NCI-H2171 (cell line): Measurements from ENCODE around the gene C12orf43.
"Not testable (repeated sequence)": the region's sequence is repeated elsewhere in the genome, so short reads cannot be mapped to it uniquely, and the experiment has no call there.

Experiments
- DNase-seq: peaks from one replicate; lab custom pipeline; 2025; lab: John Stamatoyannopoulos, UW

The C12orf43 gene, protein sequence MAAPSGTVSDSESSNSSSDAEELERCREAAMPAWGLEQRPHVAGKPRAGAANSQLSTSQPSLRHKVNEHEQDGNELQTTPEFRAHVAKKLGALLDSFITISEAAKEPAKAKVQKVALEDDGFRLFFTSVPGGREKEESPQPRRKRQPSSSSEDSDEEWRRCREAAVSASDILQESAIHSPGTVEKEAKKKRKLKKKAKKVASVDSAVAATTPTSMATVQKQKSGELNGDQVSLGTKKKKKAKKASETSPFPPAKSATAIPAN

DNA sequence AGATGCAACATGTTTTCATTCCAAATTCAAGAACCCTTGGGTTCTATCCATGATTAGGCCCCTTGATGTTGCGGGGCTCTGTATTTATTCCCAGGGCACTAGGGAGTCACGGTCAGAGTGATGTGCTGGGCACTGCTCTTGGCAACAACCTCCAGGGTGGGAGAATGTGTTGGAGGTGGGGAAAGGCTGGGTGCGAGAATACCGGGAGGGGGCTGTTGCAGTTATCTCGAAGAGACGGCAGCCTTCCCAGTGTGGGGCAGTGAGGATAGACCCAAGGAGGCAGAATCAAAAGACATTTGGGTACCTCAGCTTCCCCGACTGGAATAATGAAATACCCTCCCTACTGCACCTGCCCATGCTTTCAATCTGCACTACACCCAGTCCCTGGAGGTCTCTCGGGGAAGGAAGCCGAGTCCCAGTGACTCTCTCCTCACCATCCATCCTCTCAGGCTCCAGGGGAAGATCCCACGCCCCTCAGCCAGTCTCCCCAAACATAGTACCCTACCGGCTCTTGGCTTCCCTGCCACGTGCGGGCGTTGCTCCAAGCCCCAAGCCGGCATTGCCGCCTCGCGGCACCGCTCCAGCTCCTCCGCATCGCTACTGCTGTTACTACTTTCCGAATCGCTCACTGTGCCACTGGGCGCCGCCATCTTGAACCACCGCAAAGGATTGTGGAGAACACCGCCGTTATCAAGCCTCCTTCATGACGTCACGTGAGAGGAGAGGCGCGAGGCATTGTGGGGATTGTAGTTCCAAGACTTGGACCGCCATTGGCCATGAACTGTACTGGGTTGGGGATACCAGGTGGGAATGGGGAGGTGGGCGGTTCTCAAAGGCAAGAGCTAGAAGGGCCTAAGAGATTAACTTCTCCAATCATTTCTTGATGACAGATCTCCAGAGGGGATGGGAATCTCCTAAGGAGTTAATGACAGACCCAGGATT lies at the start of gene C12orf43:
Gene C12orf43 (minus strand): TSS at position 663 of the 942 bp plus-strand sequence. CDS start 13 bp downstream, at position 650.
- peak; percentile 91 for DNase-seq

DNA sequence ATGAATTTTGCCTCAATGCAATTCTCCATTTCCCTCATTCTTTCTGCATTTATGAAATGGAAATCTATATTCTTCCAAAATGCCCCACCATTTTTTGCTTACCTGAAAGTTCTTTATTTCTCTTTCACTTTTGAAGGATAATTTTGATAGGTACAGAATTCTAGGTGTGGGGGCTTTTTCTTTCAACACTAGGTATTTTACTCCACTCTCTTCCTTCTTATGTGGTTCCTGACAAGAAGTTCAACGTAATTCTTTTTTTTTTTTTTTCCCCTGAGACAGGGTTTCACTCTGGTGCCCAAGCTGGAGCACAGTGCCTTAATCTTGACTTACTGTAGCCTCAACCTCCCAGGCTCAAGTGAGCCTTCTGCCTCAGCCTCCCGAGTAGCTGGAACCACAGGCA lies 49.1 kb upstream of the C12orf43 start:
- no peak for DNase-seq

DNA sequence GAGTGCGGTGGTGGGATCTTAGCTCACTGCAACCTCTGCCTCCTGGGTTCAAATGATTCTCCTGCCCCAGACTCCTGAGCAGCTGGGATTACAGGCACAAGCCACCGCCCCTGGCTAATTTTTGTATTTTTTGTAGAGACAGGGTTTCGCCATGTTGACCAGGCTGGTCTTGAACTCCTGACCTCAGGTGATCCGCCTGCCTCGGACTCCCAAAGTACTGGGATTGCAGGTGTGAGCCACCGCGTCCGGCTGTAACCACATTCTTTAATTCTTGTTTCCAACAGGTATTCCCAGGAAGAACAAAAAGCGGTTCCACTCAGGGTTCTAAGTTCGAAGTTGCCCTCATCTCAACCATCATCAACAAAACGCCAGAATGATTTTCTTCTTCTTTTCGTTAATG lies 48.3 kb upstream of the C12orf43 start:
- not testable (repeated sequence) for DNase-seq

DNA sequence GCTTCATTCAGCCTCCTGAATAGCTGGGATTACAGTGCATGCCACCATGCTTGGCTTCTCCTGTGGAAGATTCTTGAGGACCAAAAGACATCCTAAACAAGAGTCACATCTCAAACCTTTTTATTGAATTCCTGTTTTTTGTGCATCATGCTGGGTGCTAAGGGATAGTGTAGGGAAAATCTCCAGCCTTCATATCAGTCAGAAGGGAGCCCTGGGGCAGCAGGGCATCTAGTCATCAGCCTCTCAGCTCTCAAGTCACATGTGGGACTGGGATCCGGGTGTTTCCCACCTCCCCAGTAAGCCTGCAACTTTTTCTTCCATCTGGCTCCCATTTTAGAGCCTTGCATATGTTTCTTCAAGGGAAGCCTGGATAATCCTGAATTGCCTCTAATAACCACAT lies 47.8 kb upstream of the C12orf43 start:
- DNase-seq, result no peak

DNA sequence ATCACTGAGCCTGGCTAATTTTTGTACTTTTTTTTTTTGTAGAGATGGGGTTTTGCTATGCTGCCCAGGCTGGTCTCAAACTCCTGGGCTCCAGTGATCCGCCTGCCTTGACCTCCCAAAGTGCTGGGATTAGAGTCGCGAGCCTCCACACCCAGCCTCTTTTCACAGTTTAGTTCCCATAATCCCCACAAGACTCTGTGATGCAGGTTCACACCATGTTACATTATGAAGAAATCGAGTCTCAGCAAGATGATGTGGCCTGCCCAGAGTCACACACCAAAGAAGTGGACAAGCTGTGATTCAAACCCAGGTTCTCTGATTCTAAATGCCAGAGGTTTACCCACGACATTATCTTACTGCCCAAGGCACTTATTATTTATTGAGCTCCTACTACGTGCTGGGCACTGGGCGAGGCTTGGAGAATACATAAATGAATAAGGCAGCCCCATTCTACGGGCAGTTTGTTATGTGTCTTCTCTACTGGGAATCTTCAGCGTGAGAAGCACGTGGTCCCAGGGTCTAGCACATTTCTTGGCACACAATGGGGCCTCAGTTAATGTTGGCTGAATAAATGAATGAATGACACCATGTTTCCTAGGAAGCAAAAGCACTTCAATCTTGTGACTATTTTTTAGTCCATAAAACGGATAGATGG lies 46.2 kb upstream of the C12orf43 start:
- DNase-seq, result no peak

DNA sequence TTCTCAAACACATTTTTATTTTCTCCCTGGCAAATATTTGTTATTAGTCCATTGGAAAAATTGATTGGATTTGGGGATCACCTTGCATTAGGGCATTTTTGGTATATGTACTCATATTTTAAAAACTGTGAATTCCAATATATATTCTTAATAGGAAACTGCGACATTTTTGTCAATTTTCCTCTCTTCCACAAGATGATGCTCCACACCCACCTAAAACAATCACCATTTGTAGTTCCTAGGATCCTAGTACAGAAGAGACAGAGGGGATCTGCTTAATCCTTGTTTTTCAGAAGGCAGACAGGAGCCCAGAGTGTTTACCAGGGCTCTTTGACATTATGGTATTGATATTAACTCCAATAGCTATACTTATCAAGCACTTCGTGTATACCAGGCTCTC lies 45.5 kb upstream of the C12orf43 start:
- DNase-seq, result no peak

DNA sequence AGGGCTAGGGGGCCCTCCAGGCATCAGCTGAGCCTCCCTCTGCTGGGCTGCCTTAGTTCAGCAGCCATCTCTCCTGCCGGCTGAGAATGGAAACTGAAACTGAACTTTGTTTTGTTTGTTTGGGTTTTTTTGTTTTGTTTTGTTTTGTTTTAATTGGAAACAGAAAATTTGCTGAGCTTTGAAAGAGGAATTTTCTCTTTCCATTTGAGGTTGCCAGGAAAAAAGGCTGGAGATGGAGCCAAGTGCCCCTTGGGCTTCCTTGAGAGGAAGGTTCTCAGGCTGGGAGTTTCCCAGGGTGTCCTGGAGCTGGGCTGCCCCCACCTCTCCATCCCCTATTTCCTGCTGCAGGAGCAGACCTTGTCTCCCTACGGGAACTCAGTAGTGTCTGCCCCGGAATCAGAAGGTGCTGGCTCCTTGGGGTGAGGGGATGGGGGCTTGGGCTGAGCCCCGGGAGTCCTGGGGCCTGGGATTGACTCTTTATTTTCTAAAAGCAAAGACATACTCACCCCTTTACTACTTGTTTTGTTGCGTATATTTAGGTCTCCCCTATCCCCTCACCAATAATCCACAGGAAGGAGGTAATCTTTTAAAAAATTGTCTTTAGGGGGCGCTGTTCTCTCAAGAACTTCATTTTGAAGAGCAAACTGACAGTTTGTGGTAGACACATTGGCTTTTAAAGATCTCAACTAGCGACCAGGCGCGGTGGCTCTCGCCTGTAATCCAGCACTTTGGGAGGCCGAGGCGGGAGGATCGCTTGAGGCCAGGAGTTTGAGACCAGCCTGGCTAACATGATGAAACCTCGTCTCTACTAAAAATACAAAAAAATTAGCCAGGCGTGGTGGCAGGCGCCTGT lies 44.1 kb upstream of the C12orf43 start:
- DNase-seq, result no peak

DNA sequence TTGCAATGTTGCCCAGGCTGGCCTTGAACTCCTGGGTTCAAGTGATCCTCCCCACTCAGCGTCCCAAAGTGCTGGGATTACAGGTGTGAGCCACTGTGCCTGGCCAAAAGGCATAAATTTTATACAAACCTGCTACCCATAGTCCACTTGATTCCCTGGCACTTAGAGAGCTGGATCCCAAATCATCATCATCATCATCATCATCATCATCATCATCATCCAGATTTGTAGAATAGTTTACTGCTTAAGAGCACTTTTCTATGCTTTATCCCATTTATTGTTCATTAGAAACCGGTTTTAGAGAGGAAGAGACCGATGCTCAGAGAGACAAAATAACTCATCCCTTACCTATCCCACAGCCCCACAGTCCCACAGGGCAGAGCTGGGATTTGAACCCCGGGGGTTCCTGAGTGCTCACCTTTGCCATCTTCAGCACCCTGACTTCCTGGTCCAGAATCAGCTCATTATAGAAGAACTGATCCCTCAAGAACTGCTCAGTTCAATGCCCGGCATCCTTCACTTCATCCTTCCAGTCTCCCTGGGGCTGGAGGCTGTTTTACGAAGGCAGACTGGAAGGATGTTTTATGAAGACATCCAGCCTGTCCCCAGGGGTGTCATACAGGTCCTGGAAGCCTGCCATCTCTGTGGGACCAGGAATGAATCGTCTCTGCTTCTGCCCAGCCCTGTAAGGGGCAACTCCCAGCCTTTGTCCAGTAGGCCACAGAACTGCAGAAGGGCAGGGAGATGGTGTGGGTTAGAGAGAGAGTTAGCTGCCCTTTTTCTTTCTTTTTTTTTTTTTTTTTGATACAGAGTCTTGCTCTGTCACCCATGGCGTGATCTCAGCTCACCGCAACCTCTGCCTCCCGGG lies 43.0 kb upstream of the C12orf43 start:
- DNase-seq, result no peak

DNA sequence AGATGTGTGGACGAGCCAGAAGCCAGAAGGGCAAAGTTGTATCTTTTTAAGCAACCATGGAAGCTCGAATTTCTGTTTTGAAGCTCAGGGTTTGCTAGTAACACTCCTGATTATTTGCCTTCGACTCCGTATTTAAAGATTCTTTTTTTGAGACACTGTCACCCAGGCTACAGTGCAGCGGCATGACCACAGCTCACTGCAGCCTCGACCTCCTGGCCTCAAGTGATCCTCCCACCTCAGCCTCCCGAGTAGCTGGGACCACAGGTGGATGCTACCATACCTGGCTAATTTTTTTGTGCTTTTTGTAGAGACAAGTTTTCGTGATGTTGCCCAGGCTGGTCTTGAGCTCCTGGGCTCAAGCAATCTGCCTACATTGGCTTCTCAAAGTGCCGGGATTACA lies 41.5 kb upstream of the C12orf43 start:
- DNase-seq, result no peak

DNA sequence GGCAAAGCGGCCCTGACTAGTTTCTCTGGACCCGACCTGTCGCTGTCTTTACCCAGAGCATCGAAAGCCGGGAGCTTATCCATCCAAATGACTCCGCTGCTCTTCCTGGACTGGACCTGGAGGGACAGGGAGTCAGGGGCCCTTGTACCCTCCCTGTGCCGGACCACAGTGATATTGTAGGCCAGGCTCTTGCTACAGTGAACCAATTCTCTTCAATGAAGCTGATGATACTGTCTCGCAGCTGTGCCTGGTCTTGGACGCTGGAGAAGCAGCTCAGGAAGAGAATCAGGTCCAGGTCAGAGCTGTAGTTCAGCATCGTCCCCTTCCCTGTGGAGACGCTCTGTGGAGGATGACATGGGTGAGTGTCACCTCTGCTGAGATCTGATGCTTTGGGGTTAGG lies 37.4 kb upstream of the C12orf43 start:
- DNase-seq, result no peak

DNA sequence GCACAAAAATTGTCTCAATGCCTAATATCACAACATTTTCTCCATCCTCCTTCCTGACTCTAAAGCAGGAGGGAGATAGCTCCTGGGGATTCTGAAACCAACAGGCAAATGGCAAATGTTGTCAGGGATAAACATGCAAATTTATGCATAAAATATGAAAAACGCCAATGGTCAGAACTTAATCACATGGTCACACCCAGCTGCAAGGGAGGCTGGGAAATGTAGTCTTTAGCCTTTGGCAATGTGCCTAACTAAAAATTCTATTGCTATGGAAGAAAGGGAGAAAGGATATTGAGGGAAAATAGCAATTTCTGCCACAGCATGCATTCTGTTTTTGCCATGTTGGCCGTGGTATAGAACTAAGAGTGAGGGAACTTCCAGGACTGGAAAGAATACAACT lies 34.4 kb upstream of the C12orf43 start:
- no peak for DNase-seq

DNA sequence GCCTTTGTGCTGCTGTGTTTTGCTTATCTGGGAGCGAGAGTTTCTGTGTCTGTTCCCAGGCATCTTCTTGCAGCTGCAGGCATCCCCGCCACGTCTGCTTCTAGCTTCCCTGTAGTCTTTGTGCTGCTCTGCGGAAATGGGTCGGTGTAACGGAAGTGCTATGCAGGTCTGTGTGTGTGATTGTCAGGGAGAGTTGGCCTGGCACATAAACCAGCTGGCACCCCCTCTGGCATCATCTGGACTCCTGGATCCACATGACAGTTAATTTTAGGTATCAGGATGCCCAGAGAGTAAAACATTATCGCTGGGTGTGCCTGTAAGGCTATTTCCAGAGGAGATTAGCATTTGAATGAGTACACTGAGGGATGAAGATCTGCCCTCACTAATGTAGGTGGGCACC lies 32.2 kb upstream of the C12orf43 start:
- no peak for DNase-seq

DNA sequence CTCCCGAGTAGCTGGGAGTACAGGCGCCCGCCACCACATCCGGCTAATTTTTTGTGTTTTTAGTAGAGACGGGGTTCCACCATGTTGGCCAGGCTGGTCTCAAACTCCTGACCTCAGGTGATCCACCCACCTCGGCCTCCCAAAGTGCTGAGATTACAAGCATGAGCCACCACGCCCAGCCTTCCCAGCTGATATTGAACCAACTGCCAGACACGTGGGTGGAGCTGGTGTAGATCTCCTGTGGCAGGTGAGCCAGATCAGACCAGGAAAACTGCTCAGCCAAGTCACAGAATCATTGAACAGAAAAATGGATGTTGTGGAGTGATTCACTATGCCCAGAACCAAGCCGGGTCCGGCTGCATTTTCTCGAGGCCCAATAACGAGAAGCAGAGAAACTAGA lies 31.1 kb upstream of the C12orf43 start:
- not testable (repeated sequence) for DNase-seq

DNA sequence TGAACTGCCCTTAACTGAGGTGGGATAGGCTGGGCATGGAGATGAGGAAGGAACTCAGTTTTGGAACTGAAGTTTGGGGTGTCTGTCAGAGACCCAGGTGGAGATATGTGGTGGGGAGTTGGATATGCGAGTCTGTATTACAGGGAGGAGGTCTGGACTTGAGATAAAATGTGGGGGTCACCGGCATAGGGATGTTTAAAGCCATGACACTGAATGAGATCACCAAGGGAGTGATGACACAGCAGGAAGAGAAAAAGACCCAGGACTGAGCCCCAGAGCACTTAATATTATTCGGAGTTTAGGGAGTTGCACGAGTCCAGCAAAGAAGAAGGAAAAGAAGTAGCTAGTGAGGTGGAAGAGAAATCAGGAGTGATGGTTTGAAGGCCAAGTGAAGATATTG lies 26.8 kb upstream of the C12orf43 start:
- DNase-seq, result no peak

DNA sequence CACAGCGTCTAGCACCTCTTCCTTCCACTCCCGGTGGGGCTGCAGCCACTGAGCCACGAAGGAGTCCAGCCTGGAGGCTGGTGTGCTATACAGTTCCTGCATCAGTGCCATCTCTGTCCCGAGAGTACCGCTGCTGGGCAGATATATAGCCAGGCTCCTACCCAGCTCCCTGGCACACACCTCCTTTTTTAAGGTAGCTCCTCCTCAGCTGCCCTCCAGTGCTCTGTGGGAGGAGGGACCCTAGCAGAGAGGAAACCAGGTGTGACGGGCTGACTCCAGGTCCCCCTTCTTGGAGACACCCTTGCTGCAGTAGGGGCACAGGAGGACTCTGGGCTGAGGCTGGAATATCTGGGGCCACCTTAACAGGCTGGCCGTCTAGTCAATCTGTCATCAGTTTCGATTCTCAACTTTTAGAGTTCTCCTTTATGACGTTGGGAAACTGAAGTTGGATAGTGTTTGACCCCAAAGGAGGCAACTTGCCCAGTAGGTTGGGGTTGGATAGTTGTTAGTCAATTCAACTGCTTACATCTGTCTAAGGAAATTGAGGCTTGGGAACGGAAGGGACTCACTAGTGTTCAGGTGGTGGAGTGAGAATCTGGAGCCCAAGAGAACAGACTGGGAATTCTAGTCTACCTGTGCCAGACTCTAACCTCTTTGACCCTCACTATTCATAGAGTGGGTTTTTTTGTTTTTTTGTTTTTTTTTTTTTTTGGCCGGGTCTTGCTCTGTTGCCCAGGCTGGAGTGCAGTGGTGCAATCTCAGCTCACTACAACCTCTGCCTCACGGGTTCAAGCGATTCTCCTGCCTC lies 22.8 kb upstream of the C12orf43 start, which contains the start of gene OASL:
Gene OASL (minus strand): TSS at position 386 of the 808 bp plus-strand sequence. CDS start 275 bp downstream, at position 111.
- no peak for DNase-seq

DNA sequence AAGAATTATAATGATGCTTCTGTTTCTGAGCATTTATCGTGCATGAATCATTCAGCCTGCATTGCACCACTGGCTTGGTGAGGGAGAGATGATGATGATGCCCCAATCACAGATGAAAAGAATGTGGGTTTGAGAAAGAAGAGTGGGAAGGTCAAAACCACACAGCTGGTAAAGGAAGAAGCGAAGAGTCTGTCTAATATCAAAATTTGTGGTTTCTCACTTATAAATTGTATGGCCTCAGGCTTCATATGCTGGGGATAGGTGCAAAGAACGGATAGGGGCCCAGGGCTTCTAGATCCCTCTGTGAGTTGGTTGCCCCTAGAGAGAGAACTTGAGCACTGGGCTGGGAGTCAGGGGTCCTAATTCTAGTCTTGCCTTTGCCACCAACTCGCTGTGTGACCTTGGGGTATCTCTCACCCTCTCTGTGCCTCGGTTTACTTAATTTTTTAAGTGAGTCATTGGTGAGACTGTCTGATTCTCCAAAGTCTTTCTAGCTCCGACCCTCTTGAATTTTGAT lies 20.6 kb upstream of the C12orf43 start:
- no peak for DNase-seq

DNA sequence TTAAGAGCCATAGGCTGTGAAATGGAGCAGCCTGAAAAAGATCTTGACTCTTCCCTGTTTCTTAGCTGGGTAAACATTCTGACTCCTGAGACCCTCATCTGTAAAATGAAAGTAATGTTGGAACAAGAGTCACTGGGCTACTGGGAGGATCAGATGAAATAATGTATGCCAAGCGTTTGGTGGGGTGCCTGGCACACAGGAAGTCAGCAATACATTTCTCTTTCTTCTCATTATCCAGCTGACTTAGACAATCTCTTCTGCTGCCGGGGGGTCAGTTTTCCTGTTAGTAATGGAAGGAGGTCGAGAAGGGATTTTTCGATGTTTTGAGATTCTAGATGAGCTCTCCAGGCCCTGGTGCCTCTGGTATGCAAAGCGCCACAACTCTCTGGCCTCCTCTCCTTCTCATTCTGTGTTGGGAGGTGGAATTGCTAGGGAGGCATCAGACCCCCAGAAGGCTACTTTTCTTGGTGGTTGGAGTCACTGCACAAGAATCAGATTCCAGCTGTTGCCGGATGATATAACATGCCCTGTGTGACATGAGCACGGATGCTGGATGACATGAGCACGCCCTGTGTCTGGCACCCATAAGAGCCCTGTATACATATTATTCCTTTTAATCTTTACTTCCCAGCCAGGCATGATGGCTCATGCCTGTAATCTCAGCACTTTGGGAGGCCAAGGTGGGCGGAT lies 18.5 kb upstream of the C12orf43 start:
- DNase-seq, result no peak

DNA sequence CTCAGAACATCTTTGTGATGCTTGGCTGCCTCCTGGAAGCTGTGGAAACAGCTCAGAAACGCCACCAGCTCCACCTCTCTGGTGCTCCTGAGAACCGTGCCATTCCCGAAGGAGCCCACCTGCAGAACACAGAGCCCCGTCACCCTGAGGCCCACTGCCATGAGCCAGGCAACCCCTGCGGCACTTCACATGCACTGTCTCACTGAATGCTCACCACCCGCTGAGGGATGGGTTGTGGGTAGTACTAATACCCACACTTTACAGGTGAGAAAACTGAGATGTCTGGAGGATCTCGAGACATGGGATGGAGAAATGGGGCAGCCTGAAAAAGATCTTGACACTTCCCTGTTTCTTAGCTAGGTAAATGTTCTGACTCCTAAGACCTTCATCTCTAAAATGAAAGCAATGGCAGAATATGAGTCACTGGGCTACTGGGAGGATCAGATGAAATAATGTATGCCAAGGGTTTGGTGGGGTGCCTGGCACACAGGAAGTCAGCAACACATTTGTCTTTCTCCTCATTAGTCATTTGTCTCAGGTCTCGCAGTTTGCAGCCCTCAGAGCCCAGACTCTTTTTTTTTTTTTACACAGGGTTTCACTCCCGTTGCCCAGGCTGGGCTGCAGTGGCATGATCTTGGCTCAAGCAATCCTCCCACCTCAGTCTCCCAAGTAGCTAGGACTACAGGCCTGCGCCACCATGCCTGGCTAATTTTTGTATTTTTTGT lies 17.5 kb upstream of the C12orf43 start:
- DNase-seq, result no peak
